HepG2 (cell line): ENCODE measurements around the gene PTK7. TPM values are rescaled to one million over a fixed set of nuclear protein-coding genes. Genes with fewer than 3 reads are reported as not detected.

ENCODE experiments used
- BORCS8-MEF2B ChIP-seq: sonication (generic); formaldehyde crosslinking; IDR thresholded peaks from 2 replicates; pipeline ENCODE4 v1.8.0; 2022; ENCODE audit warnings: mild to moderate bottlenecking, missing genetic modification reagents
- ZBTB38 ChIP-seq: sonication (generic); formaldehyde crosslinking; IDR thresholded peaks from 2 replicates; pipeline ENCODE4 v1.5.1; 2020; ENCODE audit warnings: mild to moderate bottlenecking, missing genetic modification reagents
- ZSCAN22 ChIP-seq: sonication (generic); formaldehyde crosslinking; IDR thresholded peaks from 2 replicates; pipeline ENCODE4 v1.4.0; 2020; ENCODE audit warnings: mild to moderate bottlenecking, missing genetic modification reagents
- polyA plus RNA-seq, 8 experiments: library from polyadenylated mRNA; depleted of rRNA in 3 of 8; stranded (reverse) in 7 of 8; unstranded in 1 of 8; fragments of >200 nt; fragmentation: Illumina TruSeq in 4 of 8; extraction: Trizol in 4 of 8; gene quantifications; 2 replicates each; pipeline versions ENCODE4 v1.2.1 to v1.2.3, GENCODE V29; 2011 to 2016; ENCODE audit warnings: low read depth in 4 of 8, missing spikeins in 1 of 8, mixed read lengths in 1 of 8; ENCODE audit not compliant: insufficient read depth in 1 of 8
- total RNA-seq, 5 experiments: library from RNA; depleted of rRNA; stranded (reverse); fragments of >200 nt; fragmentation: Illumina TruSeq; extraction: Trizol; gene quantifications; 2 replicates each; pipeline ENCODE4 v1.2.3, GENCODE V29; 2016; ENCODE audit warnings: low read depth in 1 of 5
- TF ChIP-seq, protein P1 (sequence below): sonication (generic); formaldehyde crosslinking; IDR thresholded peaks from 2 replicates; pipeline ENCODE4 v1.8.1; 2023; ENCODE audit warnings: mild to moderate bottlenecking, moderate library complexity, missing genetic modification reagents
- TF ChIP-seq, protein P2 (sequence below): sonication (generic); formaldehyde crosslinking; IDR thresholded peaks from 2 replicates; pipeline ENCODE4 v1.4.0; 2020; ENCODE audit warnings: missing genetic modification reagents
- TF ChIP-seq, protein P3 (sequence below): sonication (generic); formaldehyde crosslinking; IDR thresholded peaks from 2 replicates; pipeline ENCODE4 v1.4.0; 2020; ENCODE audit warnings: missing genetic modification reagents
- TF ChIP-seq, protein P4 (sequence below): sonication (generic); formaldehyde crosslinking; IDR thresholded peaks from 2 replicates; pipeline ENCODE4 v1.5.0; 2020; ENCODE audit warnings: missing genetic modification reagents, mild to moderate bottlenecking, borderline replicate concordance

The PTK7 gene
- total and polyA plus RNA-seq, 2 of the 13 experiments (the other 11 are each of a cell fraction or from before 2014, with no cell fraction given) = 98.5 to 99.8 TPM

DNA sequence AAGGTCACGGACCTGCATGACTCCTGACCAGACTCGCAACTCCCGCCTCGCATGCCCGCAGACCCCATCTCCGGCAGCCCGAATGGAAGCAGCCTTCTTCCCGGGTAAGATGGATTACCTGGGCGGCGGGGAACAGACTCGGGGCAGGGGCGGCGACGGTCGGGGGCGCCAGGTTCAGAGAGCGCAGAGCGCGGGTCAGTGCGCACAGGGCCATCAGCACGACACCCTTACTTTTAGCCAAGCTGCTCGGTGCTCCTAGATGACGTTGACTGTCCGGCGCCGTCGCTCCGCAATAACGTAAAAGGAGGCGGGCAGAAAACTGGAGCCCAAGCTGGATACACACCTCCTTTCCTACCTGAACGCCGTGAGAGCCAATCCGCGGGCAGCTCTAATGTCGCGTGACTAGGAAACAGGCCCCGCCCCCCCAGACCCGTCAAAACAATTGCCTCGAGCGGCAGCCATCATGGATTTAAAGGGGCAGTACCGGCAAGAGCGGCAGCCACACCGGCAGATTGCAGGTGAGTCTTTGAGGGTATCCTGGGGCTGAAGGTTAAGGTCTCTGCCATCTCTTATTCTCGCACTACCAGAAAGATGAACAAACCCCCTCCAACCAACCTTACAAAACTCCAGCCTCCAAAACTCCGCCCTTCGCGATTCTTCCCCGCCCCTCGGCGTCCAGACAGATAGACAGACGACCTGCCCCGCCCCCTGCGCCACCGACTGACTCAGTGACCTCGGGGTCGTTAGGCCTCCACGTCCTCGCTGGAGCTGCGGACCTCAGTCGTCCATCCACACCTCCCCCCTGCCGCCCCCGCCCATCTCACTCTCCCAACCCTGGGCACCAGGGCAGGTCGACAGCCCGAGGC is 16.7 kb upstream of the PTK7 start, which contains the start of the genes KLC4 and MRPL2 (continued):
- TF ChIP-seq, protein P1, sequence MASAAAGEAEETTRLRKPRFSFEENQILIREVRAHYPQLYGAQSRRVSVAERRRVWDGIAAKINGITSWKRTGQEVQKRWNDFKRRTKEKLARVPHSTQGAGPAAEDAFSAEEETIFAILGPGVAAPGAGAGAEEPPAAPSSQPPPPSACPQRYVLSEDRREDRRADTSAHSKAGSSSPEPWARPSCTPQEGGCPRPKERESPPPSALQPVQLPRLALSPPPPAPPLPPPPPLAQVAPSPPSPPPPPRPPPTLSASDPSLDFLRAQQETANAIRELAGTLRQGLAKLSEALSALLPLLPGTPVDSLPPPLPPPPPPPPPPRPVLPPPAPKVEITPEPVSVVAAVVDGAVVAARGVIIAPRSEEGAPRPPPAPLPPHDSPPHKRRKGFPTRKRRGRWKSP (CRISPR knock-in tag) = peak; percentile 19; the same call in 1 of the 2 replicates
- TF ChIP-seq, protein P2, sequence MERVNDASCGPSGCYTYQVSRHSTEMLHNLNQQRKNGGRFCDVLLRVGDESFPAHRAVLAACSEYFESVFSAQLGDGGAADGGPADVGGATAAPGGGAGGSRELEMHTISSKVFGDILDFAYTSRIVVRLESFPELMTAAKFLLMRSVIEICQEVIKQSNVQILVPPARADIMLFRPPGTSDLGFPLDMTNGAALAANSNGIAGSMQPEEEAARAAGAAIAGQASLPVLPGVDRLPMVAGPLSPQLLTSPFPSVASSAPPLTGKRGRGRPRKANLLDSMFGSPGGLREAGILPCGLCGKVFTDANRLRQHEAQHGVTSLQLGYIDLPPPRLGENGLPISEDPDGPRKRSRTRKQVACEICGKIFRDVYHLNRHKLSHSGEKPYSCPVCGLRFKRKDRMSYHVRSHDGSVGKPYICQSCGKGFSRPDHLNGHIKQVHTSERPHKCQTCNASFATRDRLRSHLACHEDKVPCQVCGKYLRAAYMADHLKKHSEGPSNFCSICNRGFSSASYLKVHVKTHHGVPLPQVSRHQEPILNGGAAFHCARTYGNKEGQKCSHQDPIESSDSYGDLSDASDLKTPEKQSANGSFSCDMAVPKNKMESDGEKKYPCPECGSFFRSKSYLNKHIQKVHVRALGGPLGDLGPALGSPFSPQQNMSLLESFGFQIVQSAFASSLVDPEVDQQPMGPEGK (CRISPR knock-in tag) = peak; percentile 73
- TF ChIP-seq BORCS8-MEF2B (CRISPR knock-in tag) (peak; percentile 72; the same call in 1 of the 2 replicates), ZSCAN22 (CRISPR knock-in tag) (0 out of 2 replicates have a peak, but pooled peaks have one; percentile 23), ZBTB38 (CRISPR knock-in tag) (peak; percentile 67; the same call in 1 of the 2 replicates)
- TF ChIP-seq, protein P3, sequence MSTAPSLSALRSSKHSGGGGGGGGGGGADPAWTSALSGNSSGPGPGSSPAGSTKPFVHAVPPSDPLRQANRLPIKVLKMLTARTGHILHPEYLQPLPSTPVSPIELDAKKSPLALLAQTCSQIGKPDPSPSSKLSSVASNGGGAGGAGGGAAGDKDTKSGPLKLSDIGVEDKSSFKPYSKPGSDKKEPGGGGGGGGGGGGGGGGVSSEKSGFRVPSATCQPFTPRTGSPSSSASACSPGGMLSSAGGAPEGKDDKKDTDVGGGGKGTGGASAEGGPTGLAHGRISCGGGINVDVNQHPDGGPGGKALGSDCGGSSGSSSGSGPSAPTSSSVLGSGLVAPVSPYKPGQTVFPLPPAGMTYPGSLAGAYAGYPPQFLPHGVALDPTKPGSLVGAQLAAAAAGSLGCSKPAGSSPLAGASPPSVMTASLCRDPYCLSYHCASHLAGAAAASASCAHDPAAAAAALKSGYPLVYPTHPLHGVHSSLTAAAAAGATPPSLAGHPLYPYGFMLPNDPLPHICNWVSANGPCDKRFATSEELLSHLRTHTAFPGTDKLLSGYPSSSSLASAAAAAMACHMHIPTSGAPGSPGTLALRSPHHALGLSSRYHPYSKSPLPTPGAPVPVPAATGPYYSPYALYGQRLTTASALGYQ = peak; percentile 84
- TF ChIP-seq, protein P4, sequence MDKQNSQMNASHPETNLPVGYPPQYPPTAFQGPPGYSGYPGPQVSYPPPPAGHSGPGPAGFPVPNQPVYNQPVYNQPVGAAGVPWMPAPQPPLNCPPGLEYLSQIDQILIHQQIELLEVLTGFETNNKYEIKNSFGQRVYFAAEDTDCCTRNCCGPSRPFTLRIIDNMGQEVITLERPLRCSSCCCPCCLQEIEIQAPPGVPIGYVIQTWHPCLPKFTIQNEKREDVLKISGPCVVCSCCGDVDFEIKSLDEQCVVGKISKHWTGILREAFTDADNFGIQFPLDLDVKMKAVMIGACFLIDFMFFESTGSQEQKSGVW (CRISPR knock-in tag) = no peak
